Common myeloid progenitor, CD34-positive (primary cell): ENCODE data around the gene SSH2.

Experiments
- CTCF ChIA-PET: fragments of 350-600 bp; sonication (Branson Sonifier 250); formaldehyde crosslinking; loops from one replicate; lab custom pipeline; 2021; ENCODE audit warnings: antibody characterized with exemption; lab: Charles Lee
- POLR2A ChIA-PET: fragments of 350-600 bp; sonication (Branson Sonifier 250); formaldehyde crosslinking; loops from one replicate; lab custom pipeline; 2021; ENCODE audit warnings: antibody characterized with exemption; lab: Charles Lee
- DNase-seq, 3 donors: peaks; one replicate each; pipeline versions ENCODE4 v3.0.0 to v3.0.0-alpha.2; 2013
- H3K27ac ChIP-seq, 2 experiments: 1 replicate in 1 of 2; 2 replicates in 1 of 2; pipeline ENCODE4 v1.7.0; 2013; ENCODE audit warnings: inconsistent platforms in 2 of 2, low read length in 2 of 2, mild to moderate bottlenecking in 2 of 2, low read depth in 1 of 2, moderate library complexity in 1 of 2; ENCODE audit not compliant: severe bottlenecking in 2 of 2, insufficient read depth in 1 of 2, poor library complexity in 1 of 2
- H3K27me3 ChIP-seq, 5 experiments: replicated peaks in 2 of 5; 1 replicate in 3 of 5; 2 replicates in 2 of 5; pipeline versions ENCODE4 v1.6.1 to v1.7.0; 2013; ENCODE audit warnings: low read length in 4 of 5, mild to moderate bottlenecking in 2 of 5, moderate library complexity in 2 of 5, inconsistent platforms in 1 of 5; ENCODE audit not compliant: insufficient read depth in 5 of 5, control insufficient read depth in 4 of 5
- H3K36me3 ChIP-seq, 4 experiments: 1 replicate in 2 of 4; 2 replicates in 2 of 4; pipeline versions ENCODE4 v1.6.1 to v1.7.0; 2013; ENCODE audit warnings: low read length in 3 of 4, control low read depth in 1 of 4, mild to moderate bottlenecking in 1 of 4; ENCODE audit not compliant: control insufficient read depth in 4 of 4, insufficient read depth in 4 of 4
- H3K4me1 ChIP-seq, 4 experiments: 1 replicate in 3 of 4; 2 replicates in 1 of 4; pipeline versions ENCODE4 v1.6.1 to v1.7.1; 2013; ENCODE audit warnings: low read length in 3 of 4, mild to moderate bottlenecking in 3 of 4, control low read depth in 1 of 4, inconsistent platforms in 1 of 4, moderate library complexity in 1 of 4; ENCODE audit not compliant: control insufficient read depth in 4 of 4, insufficient read depth in 4 of 4; ENCODE audit errors: control extremely low read depth in 1 of 4
- H3K4me3 ChIP-seq, 7 experiments: 1 replicate in 4 of 7; 2 replicates in 3 of 7; pipeline versions ENCODE4 v1.5.1 to v1.7.0; 2013; ENCODE audit warnings: mild to moderate bottlenecking in 7 of 7, low read length in 6 of 7, moderate library complexity in 6 of 7, inconsistent platforms in 2 of 7, low read depth in 2 of 7, control low read depth in 1 of 7; ENCODE audit not compliant: insufficient read depth in 4 of 7, control insufficient read depth in 1 of 7; ENCODE audit errors: extremely low read depth in 1 of 7
- H3K9me3 ChIP-seq, 5 experiments: 1 replicate in 4 of 5; 2 replicates in 1 of 5; pipeline versions ENCODE4 v1.6.1 to v1.7.1; 2013; ENCODE audit warnings: low read length in 4 of 5, mild to moderate bottlenecking in 2 of 5, inconsistent platforms in 1 of 5, low read depth in 1 of 5, moderate library complexity in 1 of 5; ENCODE audit not compliant: control insufficient read depth in 4 of 5, insufficient read depth in 2 of 5; ENCODE audit errors: control extremely low read depth in 1 of 5
- WGBS: methylation state at CpG from one replicate; pipeline ENCODE4 v1.1.5; 2013; ENCODE audit not compliant: insufficient coverage; 5-methylcytosine and 5-hydroxymethylcytosine counted together

Gene SSH2

GRCh38 chr17:29835435-29836351, 94.3 kb downstream of the SSH2 start:
- Histone ChIP-seq H3K36me3 (peaks cover 0 to 4% (median under 1%) of the 10 kb centered on the region in 4 experiments), H3K9me3 (no peaks in the 10 kb centered on the region), H3K27ac (no peak overlapping the region), H3K4me1 (peaks cover 0 to 23% (median 4%) of the 10 kb centered on the region in 4 experiments), H3K4me3 (no peak overlapping the region), H3K27me3 (no peaks in the 10 kb centered on the region)
- ChIA-PET POLR2A (no interaction called here), CTCF (no interaction called here)
- DNase-seq, result peak in 2 of 3 donors; percentile 39 to 53
- WGBS, result 97% methylated on average over 5 of the region's 10 CpGs

- ChIA-PET POLR2A (no interaction called here), CTCF (no interaction called here)
- Histone ChIP-seq H3K36me3 (peaks cover 0 to 2% (median 0%) of the 10 kb centered on the region in 4 experiments), H3K4me3 (no peak overlapping the region), H3K27me3 (no peaks in the 10 kb centered on the region), H3K4me1 (peaks cover 0 to 24% (median 4%) of the 10 kb centered on the region in 4 experiments), H3K9me3 (no peaks in the 10 kb centered on the region), H3K27ac (no peak overlapping the region)
- no CpG with 5 or more reads among the region's 1 CpG for WGBS
- no peak for DNase-seq
These were observed 96.2 kb downstream of the SSH2 start for GRCh38 chr17:29833801-29834200.

- Histone ChIP-seq H3K27ac (no peak overlapping the region), H3K4me1 (peaks cover 0 to 6% (median 0%) of the 10 kb centered on the region in 4 experiments), H3K4me3 (no peak overlapping the region), H3K36me3 (no peaks in the 10 kb centered on the region), H3K9me3 (no peaks in the 10 kb centered on the region), H3K27me3 (no peaks in the 10 kb centered on the region)
- 100% methylated on average over 1 of the region's 3 CpGs for WGBS
- no peak for DNase-seq
- CTCF ChIA-PET, result interaction anchor here (0.6 to 3.8 kb wide), 5 partner anchors 9 to 103 kb away, joined by 3 to 11 read pairs (median 4); no protein-coding TSS in a partner anchor
- POLR2A ChIA-PET, result no interaction called here
These were observed 101.2 kb downstream of the SSH2 start for GRCh38 chr17:29828676-29829284.

GRCh38 chr17:29827179-29827578, 102.8 kb downstream of the SSH2 start:
- H3K4me1 ChIP-seq, result peaks cover 0 to 6% (median 0%) of the 10 kb centered on the region in 4 experiments
- ChIA-PET POLR2A (no interaction called here), CTCF (interaction anchor here (1.5 kb wide), 1 partner anchor 105 kb away, joined by 5 read pairs; no protein-coding TSS in a partner anchor)
- H3K4me3 ChIP-seq, result no peak overlapping the region
- no peaks in the 10 kb centered on the region for H3K36me3 ChIP-seq
- H3K9me3 ChIP-seq, result no peaks in the 10 kb centered on the region
- DNase-seq, result no peak
- H3K27ac ChIP-seq, result no peak overlapping the region
- no peaks in the 10 kb centered on the region for H3K27me3 ChIP-seq

- H3K4me3 ChIP-seq, result no peak overlapping the region
- no peaks in the 10 kb centered on the region for H3K9me3 ChIP-seq
- ChIA-PET CTCF (no interaction called here), POLR2A (no interaction called here)
- H3K4me1 ChIP-seq, result peaks cover 0 to 5% (median 0%) of the 10 kb centered on the region in 4 experiments
- H3K27me3 ChIP-seq, result no peaks in the 10 kb centered on the region
- WGBS, result no CpG with 5 or more reads among the region's 2 CpGs
- H3K36me3 ChIP-seq, result no peaks in the 10 kb centered on the region
- no peak overlapping the region for H3K27ac ChIP-seq
- DNase-seq, result no peak
These were observed 103.8 kb downstream of the SSH2 start for GRCh38 chr17:29826114-29826692.

- CTCF ChIA-PET, result interaction anchor here (1.6 kb wide), 1 partner anchor 106 kb away, joined by 7 read pairs; no protein-coding TSS in a partner anchor
- Histone ChIP-seq H3K4me1 (no peaks in the 10 kb centered on the region), H3K36me3 (no peaks in the 10 kb centered on the region), H3K4me3 (no peak overlapping the region), H3K27ac (no peak overlapping the region), H3K9me3 (no peaks in the 10 kb centered on the region), H3K27me3 (no peaks in the 10 kb centered on the region)
- POLR2A ChIA-PET, result no interaction called here
- 100% methylated on average over 1 of the region's 3 CpGs for WGBS
- no peak for DNase-seq
These were observed 104.4 kb downstream of the SSH2 start for GRCh38 chr17:29825604-29826003.
